Osteoblast (primary cell): ENCODE measurements around the gene ACSM2B. TPM values are rescaled to one million over a fixed set of nuclear protein-coding genes. Genes with fewer than 3 reads are reported as not detected.
"Not testable (repeated sequence)": the region's sequence is repeated elsewhere in the genome, so short reads cannot be mapped to it uniquely, and the experiment has no call there.

Source experiments
- DNase-seq: peaks from one replicate; pipeline ENCODE4 v3.0.0; 2011; ENCODE audit warnings: low spot score, mixed read lengths; ENCODE audit not compliant: insufficient read length; ENCODE audit errors: missing footprints
- H2AFZ ChIP-seq: 2 replicates; pipeline ENCODE4 v1.6.0; 2011; ENCODE audit warnings: mild to moderate bottlenecking, low read length
- H3K27ac ChIP-seq: 2 replicates; pipeline ENCODE4 v1.5.1; 2011; ENCODE audit warnings: mild to moderate bottlenecking, low read depth, low read length, moderate library complexity
- H3K27me3 ChIP-seq: 2 replicates; pipeline ENCODE4 v1.6.0; 2012; ENCODE audit warnings: mild to moderate bottlenecking, control low read depth, inconsistent platforms, low read length, moderate library complexity; ENCODE audit not compliant: insufficient read depth
- H3K36me3 ChIP-seq: 2 replicates; pipeline ENCODE4 v1.5.1; 2011; ENCODE audit warnings: mild to moderate bottlenecking, low read length, control low read depth, moderate library complexity; ENCODE audit not compliant: insufficient read depth
- H3K4me1 ChIP-seq: 2 replicates; pipeline ENCODE4 v1.5.1; 2011; ENCODE audit warnings: mild to moderate bottlenecking, low read length, control low read depth, moderate library complexity; ENCODE audit not compliant: insufficient read depth
- H3K4me2 ChIP-seq: 2 replicates; pipeline ENCODE4 v1.6.0; 2011; ENCODE audit warnings: mild to moderate bottlenecking, low read length; ENCODE audit not compliant: insufficient read depth
- H3K4me3 ChIP-seq: fragments of 200-600 bp; sonication (generic); 3 replicates; pipeline ENCODE4 v1.5.1; 2012; ENCODE audit warnings: mild to moderate bottlenecking, low read length, inconsistent platforms; ENCODE audit not compliant: insufficient read depth
- H3K79me2 ChIP-seq: 2 replicates; pipeline ENCODE4 v1.6.0; 2012; ENCODE audit warnings: mild to moderate bottlenecking, low read length, control low read depth, inconsistent platforms; ENCODE audit not compliant: insufficient read depth
- H3K9me3 ChIP-seq: 2 replicates; pipeline ENCODE4 v1.5.1; 2011; ENCODE audit warnings: low read depth, low read length, control low read depth
- H4K20me1 ChIP-seq: 2 replicates; pipeline ENCODE4 v1.6.0; 2012; ENCODE audit warnings: mild to moderate bottlenecking, low read length, control low read depth; ENCODE audit not compliant: insufficient read depth
- total RNA-seq: library from RNA; depleted of rRNA; stranded (reverse); fragments of >200 nt; gene quantifications from 2 replicates; pipeline ENCODE4 v1.2.3, GENCODE V29; 2012
- TF ChIP-seq, protein P1 (sequence below): IDR thresholded peaks from 2 replicates; pipeline ENCODE4 v1.5.1; 2011; ENCODE audit warnings: mild to moderate bottlenecking, low read depth, low read length, moderate library complexity; ENCODE audit errors: extremely low read depth

The ACSM2B gene, protein sequence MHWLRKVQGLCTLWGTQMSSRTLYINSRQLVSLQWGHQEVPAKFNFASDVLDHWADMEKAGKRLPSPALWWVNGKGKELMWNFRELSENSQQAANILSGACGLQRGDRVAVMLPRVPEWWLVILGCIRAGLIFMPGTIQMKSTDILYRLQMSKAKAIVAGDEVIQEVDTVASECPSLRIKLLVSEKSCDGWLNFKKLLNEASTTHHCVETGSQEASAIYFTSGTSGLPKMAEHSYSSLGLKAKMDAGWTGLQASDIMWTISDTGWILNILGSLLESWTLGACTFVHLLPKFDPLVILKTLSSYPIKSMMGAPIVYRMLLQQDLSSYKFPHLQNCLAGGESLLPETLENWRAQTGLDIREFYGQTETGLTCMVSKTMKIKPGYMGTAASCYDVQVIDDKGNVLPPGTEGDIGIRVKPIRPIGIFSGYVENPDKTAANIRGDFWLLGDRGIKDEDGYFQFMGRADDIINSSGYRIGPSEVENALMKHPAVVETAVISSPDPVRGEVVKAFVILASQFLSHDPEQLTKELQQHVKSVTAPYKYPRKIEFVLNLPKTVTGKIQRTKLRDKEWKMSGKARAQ
- not detected in 2 replicates for total RNA-seq

DNA sequence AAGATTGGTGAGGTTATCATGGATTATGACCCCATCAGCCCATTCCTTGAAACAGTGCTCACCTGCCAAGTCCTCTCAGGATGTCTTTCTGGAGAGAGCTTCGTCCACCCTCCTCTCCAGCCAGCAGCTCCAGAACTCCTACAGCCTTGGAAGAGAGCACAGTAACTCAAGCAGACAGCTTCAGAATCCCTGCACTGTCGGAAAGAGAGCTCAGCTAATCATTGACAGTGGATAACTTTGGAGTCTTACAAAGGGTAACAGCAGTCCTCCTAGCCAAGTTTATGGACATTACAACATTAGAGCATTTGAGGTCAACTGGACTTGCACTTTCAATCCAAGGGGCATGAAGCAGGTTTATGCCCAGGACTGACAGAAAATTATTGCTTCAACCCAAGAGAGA lies at the start of gene ACSM2B:
Gene ACSM2B, minus strand, starts transcription at position 223 of the 400 bp plus-strand sequence. CDS start 11,522 bp downstream, outside the sequence.
- H3K36me3 ChIP-seq, H3K4me3 ChIP-seq, H3K79me2 ChIP-seq, H3K4me1 ChIP-seq, H2AFZ ChIP-seq, H4K20me1 ChIP-seq, H3K27ac ChIP-seq, H3K27me3 ChIP-seq, H3K4me2 ChIP-seq, DNase-seq, H3K9me3 ChIP-seq: not testable (repeated sequence)

DNA sequence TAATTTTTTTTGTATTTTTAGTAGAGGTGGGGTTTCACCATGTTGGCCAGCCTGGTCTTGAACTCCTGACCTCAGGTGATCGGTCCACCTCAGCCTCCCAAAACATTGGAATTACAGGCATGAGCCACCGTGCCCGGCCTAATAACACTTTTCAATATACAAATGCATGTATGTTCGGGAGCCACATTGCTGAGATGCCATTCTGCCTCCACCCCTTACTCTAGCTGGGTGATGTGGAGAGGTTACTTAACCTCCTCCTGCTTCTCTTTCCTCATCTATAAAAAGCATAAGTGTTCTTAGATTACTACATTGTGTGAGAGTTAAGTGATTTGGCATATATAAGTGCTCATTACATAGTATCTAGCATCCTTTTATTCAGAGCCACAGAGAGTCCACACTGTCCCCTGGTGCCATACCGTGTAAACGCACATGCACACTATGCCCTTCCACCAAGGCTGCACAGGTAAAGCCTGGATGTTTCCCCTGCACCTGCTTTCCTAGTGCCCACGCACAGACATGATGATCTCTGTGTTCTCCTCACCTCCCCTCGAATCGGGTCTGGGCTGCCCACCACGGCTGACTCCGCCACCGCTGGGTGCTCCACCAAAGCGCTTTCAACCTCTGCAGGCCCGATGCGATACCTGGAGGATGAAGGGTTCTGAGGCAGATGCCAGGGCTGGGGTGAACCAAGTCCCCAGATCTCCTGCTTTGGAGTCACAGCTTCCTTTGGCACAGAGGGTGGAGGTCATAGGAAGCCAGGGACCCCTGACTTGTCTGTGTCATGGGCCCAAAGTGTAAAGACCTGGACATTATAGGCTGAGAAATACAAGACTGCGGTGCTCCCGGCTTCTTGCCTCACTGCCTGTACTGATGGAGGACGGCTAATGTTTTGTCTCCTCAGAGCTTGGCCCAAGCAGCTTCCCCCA lies 49.0 kb upstream of the ACSM2B start:
- Histone ChIP-seq H3K27me3 (no peaks in the 10 kb centered on the region), H3K79me2 (no peaks in the 10 kb centered on the region), H3K4me3 (no peak overlapping the region), H3K4me2 (no peak overlapping the region), H2AFZ (no peak overlapping the region), H3K36me3 (no peaks in the 10 kb centered on the region), H4K20me1 (no peaks in the 10 kb centered on the region), H3K27ac (no peak overlapping the region), H3K9me3 (no peaks in the 10 kb centered on the region), H3K4me1 (no peaks in the 10 kb centered on the region)
- DNase-seq = no peak
- TF ChIP-seq, protein P1, sequence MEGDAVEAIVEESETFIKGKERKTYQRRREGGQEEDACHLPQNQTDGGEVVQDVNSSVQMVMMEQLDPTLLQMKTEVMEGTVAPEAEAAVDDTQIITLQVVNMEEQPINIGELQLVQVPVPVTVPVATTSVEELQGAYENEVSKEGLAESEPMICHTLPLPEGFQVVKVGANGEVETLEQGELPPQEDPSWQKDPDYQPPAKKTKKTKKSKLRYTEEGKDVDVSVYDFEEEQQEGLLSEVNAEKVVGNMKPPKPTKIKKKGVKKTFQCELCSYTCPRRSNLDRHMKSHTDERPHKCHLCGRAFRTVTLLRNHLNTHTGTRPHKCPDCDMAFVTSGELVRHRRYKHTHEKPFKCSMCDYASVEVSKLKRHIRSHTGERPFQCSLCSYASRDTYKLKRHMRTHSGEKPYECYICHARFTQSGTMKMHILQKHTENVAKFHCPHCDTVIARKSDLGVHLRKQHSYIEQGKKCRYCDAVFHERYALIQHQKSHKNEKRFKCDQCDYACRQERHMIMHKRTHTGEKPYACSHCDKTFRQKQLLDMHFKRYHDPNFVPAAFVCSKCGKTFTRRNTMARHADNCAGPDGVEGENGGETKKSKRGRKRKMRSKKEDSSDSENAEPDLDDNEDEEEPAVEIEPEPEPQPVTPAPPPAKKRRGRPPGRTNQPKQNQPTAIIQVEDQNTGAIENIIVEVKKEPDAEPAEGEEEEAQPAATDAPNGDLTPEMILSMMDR = no peak

GRCh38 chr16:20624205-20624604 lies 48.0 kb upstream of the ACSM2B start:
- no peaks in the 10 kb centered on the region for H3K9me3 ChIP-seq
- TF ChIP-seq, protein P1 = no peak
- H3K27me3 ChIP-seq = no peaks in the 10 kb centered on the region
- H3K4me1 ChIP-seq = no peaks in the 10 kb centered on the region
- H3K4me3 ChIP-seq = no peak overlapping the region
- H3K4me2 ChIP-seq = no peak overlapping the region
- no peaks in the 10 kb centered on the region for H3K36me3 ChIP-seq
- H2AFZ ChIP-seq = no peak overlapping the region
- no peak overlapping the region for H3K27ac ChIP-seq
- no peaks in the 10 kb centered on the region for H4K20me1 ChIP-seq
- DNase-seq = no peak
- H3K79me2 ChIP-seq = no peaks in the 10 kb centered on the region

DNA sequence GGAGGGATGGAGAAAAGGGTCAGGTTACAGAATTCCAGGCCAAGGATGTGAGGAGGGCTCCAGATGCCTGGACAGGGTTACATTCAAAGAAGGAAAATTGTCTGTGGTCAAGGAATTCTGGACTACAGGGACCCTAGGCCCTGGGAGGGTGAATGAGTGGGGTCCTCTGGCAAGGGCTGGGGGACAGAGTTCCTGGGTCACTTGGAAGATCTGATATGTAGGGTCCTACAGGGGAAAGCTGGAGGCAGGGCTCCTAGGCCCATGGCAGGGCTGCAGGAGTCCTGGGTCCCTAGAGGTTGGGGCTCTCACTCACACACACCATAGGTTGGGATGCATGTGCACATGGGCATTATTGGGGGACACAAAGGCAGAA lies 46.3 kb upstream of the ACSM2B start:
- TF ChIP-seq, protein P1 = no peak
- H3K27me3 ChIP-seq = no peaks in the 10 kb centered on the region
- H4K20me1 ChIP-seq = no peaks in the 10 kb centered on the region
- H3K9me3 ChIP-seq = no peaks in the 10 kb centered on the region
- H3K27ac ChIP-seq = no peak overlapping the region
- no peak overlapping the region for H3K4me3 ChIP-seq
- no peak overlapping the region for H3K4me2 ChIP-seq
- H3K4me1 ChIP-seq = no peaks in the 10 kb centered on the region
- DNase-seq = no peak
- H3K36me3 ChIP-seq = no peaks in the 10 kb centered on the region
- H3K79me2 ChIP-seq = no peaks in the 10 kb centered on the region
- no peak overlapping the region for H2AFZ ChIP-seq
